Lung (tissue), 12 donors: ENCODE measurements around the gene CPA5. TPM values are rescaled to one million over a fixed set of nuclear protein-coding genes. Genes with fewer than 3 reads are reported as not detected.

Experiments used
- ATAC-seq: fragments of 200-7000 bp; cut with Tn5 transposase; one replicate; pipeline ENCODE4 v1.9.1; 2020; ENCODE audit warnings: moderate number of reproducible peaks; ENCODE audit not compliant: insufficient read depth, low FRiP score
- DNase-seq, 3 donors: peaks; one replicate each; pipeline ENCODE4 v3.0.0-alpha.2; 2013 to 2017
- H3K27ac ChIP-seq, 2 donors: one replicate each; pipeline ENCODE4 v1.5.1; 2013; ENCODE audit warnings: mild to moderate bottlenecking in 2 of 2, moderate library complexity in 2 of 2, control low read depth in 1 of 2, inconsistent platforms in 1 of 2, low read depth in 1 of 2, low read length in 1 of 2
- H3K27me3 ChIP-seq, 3 donors: one replicate each; pipeline ENCODE4 v1.5.1; 2013; ENCODE audit warnings: low read length in 2 of 3; ENCODE audit not compliant: control insufficient read depth in 3 of 3, insufficient read depth in 3 of 3
- H3K36me3 ChIP-seq, 4 donors: one replicate each; pipeline ENCODE4 v1.5.1; 2013; ENCODE audit warnings: low read length in 4 of 4, mild to moderate bottlenecking in 1 of 4, moderate library complexity in 1 of 4; ENCODE audit not compliant: control insufficient read depth in 4 of 4, insufficient read depth in 4 of 4
- H3K4me1 ChIP-seq, 5 donors: one replicate each; pipeline ENCODE4 v1.5.1; 2013; ENCODE audit warnings: low read length in 5 of 5, mild to moderate bottlenecking in 2 of 5, moderate library complexity in 1 of 5; ENCODE audit not compliant: control insufficient read depth in 5 of 5, insufficient read depth in 5 of 5
- H3K4me3 ChIP-seq: one replicate; pipeline ENCODE4 v1.5.1; 2013; ENCODE audit warnings: mild to moderate bottlenecking, control low read depth, moderate library complexity
- H3K9ac ChIP-seq, 2 donors: one replicate each; pipeline ENCODE4 v1.5.1; 2013; ENCODE audit warnings: low read length in 2 of 2, control low read depth in 1 of 2; ENCODE audit not compliant: insufficient read depth in 1 of 2
- H3K9me3 ChIP-seq, 4 donors: one replicate each; pipeline ENCODE4 v1.5.1; 2013; ENCODE audit warnings: low read length in 3 of 4, mild to moderate bottlenecking in 1 of 4, moderate library complexity in 1 of 4; ENCODE audit not compliant: control insufficient read depth in 4 of 4, insufficient read depth in 3 of 4
- CTCF ChIP-seq: IDR thresholded peaks from 2 replicates; pipeline ENCODE4 v1.5.1; 2012; ENCODE audit warnings: mild to moderate bottlenecking; ENCODE audit errors: control extremely low read depth, extremely low read depth
- WGBS, 2 donors: extraction: QIAGEN DNeasy Blood & Tissue Kit; methylation state at CpG; one replicate each; pipeline ENCODE4 v1.1.7; 2013; 5-methylcytosine and 5-hydroxymethylcytosine counted together
- polyA plus RNA-seq, 2 donors: library from polyadenylated mRNA; stranded (reverse); fragments of 200-250 nt; gene quantifications; one replicate each; pipeline ENCODE4 v1.2.1, GENCODE V29; 2013
- total RNA-seq, 2 donors: library from RNA; depleted of rRNA in 1 of 2; stranded (reverse); fragments of >200 nt in 1 of 2; gene quantifications; one replicate each; pipeline ENCODE4 v1.2.1, GENCODE V29; 2014 to 2021
- donor health status: control.
- donor health status: control.
- donor health status: Bipolar disorder and iron deficiency.
- donor health status: healthy.
- donor health status: DM: yes; HTN: yes; CAD: no.

The CPA5 gene
- total and polyA plus RNA-seq, 4 donors: 0.08 to 0.10 TPM; not detected in 2

GRCh38 chr7:130395421-130395820, 50.8 kb downstream of the CPA5 start:
- Histone ChIP-seq H3K36me3 (peaks cover 0 to 5% (median 3%) of the 10 kb centered on the region in 4 donors), H3K9ac (peak overlapping the region in 1 of 2 donors; percentile 56), H3K27ac (no peak overlapping the region), H3K4me3 (no peak overlapping the region), H3K27me3 (no peaks in the 10 kb centered on the region), H3K4me1 (peaks cover 0 to 74% (median 31%) of the 10 kb centered on the region in 5 donors), H3K9me3 (no peaks in the 10 kb centered on the region)
- DNase-seq (peak in 1 of 3 donors; percentile 36), ATAC-seq (no peak)
- WGBS, 2 donors: 84 to 88% methylated on average over 5 of the region's 5 CpGs
- no peak for TF ChIP-seq CTCF

GRCh38 chr7:130396109-130396508, 51.5 kb downstream of the CPA5 start:
- peak overlapping the region in 1 of 2 donors; percentile 56 for H3K9ac ChIP-seq
- no peak for TF ChIP-seq CTCF
- no peaks in the 10 kb centered on the region for H3K27me3 ChIP-seq
- H3K27ac ChIP-seq: no peak overlapping the region
- DNase-seq (peak in 2 of 3 donors; percentile 68 to 72), ATAC-seq (no peak)
- WGBS, 2 donors: 61 to 78% methylated on average over 3 of the region's 3 CpGs
- peaks cover 0 to 81% (median 31%) of the 10 kb centered on the region in 5 donors for H3K4me1 ChIP-seq
- peaks cover 0 to 8% (median 3%) of the 10 kb centered on the region in 4 donors for H3K36me3 ChIP-seq
- no peak overlapping the region for H3K4me3 ChIP-seq
- H3K9me3 ChIP-seq: no peaks in the 10 kb centered on the region

- Histone ChIP-seq H3K36me3 (peaks cover 0 to 8% (median 3%) of the 10 kb centered on the region in 4 donors), H3K4me1 (peaks cover 0 to 84% (median 31%) of the 10 kb centered on the region in 5 donors), H3K27ac (no peak overlapping the region), H3K9ac (peak overlapping the region in 1 of 2 donors; percentile 62), H3K27me3 (no peaks in the 10 kb centered on the region), H3K9me3 (no peaks in the 10 kb centered on the region), H3K4me3 (no peak overlapping the region)
- no peak for ATAC-seq
- peak in 2 of 3 donors; percentile 95 to 96 for DNase-seq
- no peak for TF ChIP-seq CTCF
- 76 to 82% methylated on average over 7 of the region's 7 CpGs for WGBS, 2 donors
Measured at GRCh38 chr7:130397051-130397757, 52.6 kb downstream of the CPA5 start.
